ENCODE measurements around the gene IL5RA.

Gene IL5RA

DNA sequence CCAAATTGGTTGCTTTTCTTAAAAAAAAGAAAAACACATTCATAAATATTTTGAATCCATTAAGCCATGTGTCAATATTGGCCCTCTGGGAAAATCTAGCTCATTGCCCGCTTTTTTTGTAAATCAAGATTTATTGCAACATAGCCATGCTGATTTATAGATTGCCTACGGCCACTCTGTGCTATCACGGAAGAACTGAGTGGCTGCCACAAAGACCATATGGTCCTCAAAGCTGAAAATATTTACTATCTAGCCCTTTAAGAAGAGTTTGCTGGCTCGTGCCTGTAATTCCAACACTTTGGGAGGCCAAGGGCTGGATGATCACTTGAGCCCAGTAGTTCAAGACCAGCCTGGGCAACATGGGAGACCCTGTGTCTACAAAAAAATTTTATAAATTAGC lies 45.9 kb downstream of the IL5RA start:
- DNase-seq: no peak

DNA sequence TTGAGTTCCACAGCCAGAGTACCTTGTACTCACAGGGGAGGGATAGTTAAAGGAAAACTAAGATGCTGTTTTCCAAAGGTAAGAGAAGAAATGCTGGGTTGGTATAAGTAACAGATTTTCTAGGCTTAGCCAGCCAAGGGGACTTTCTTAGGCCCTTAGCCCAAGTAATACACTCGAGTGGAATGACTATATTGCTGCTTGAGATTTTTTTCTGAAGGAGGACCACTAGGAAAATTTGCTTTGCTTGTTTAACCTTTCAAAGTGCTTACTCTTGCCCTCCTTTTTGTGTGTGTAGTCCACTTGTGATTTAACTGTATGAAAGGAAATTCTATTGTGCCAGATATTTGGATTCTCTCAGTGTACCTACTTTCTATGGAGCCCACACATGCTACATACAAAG lies 50.5 kb downstream of the IL5RA start:
- DNase-seq: no peak

DNA sequence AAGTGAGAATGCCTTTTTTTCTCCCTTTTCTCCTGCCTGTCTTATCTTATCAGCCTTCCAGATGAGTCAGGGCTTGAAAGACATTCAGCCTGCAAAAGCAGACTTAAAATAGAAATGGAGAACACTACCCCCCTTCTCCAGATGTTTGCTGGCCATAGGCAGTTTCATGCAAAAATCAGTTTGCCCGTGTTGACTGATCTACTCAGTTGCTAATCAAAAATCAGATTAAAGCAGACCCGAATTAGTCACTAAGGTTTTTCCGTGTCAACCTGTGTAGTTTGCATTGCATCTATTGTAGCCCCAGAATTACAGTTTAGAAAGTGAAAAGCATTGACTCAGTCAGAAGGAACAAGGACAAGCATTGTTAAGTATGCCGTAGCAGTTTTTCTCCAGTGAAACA lies 56.2 kb downstream of the IL5RA start:
- no peak for DNase-seq

DNA sequence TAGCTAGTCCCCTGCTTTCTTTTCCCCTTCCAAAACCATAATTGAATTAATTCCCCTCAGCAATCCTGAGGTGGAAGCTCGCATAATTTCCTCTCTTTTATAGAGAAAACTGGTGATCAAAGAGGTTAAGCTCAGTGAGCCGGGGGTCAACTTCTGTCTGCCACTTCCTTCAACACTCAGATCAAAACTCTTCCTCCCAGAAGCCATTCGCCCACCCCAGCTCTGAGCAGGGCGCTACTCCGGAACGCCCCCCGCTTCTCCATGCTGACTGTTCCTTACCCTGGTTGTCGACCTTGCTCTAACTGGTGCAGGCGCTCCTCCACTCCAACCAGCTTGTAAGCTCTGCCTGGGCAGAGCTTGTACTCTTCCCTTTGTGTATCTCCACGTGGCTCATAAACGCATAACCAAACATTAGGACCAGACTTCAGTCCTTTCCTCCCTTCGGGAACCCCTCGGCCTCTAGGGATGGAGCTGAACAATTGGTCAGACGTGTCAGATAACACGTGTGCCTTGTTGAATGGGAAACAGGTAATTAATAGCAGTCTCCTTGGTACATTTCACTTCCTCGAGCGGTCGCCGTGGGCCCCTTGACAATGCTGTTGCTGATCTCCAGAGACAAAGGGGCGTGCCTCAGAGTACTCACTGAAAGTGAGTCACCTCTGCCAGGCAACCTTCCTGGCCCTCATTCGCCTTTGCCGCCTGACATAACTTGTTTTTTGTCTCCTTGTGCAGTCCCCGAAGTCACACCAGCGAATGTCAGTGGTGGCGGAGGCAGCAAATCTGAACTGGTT lies 71.8 kb downstream of the IL5RA start:
- no peak for DNase-seq

DNA sequence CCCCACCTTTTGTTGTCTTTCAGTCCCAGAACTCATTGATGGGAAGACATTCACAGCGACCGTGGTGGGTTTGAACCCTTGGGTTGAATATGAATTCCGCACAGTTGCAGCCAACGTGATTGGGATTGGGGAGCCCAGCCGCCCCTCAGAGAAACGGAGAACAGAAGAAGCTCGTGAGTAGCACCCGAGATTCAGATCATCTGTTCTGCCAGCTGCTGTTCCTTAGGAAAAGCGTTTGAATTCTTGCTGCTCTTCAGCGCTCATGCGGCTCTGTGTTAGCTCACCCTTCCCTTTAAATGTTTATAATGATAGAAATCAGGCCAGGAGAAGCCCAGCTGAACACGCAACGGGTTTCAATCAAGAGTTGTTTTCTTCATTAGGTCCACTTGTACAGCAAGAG lies 73.0 kb downstream of the IL5RA start:
- DNase-seq: no peak

DNA sequence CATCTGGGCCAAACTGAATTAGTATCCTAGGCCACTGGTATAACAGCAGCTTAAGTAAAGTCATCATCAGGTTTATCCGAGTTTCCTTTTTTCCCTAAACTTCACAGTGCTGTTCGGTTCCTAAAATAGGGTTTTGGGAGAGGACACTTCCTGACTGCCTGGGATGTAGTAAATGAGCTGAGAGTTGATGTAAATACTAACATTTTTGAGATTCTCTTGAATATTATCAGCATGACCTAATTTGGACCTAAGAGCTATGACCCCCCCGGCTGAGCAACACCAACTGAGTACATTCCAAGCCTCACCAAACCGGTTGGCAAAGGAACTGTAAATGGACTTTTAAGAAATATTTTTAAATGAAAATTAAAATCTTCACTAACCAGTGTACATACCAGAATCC lies 78.8 kb downstream of the IL5RA start:
- DNase-seq: no peak

DNA sequence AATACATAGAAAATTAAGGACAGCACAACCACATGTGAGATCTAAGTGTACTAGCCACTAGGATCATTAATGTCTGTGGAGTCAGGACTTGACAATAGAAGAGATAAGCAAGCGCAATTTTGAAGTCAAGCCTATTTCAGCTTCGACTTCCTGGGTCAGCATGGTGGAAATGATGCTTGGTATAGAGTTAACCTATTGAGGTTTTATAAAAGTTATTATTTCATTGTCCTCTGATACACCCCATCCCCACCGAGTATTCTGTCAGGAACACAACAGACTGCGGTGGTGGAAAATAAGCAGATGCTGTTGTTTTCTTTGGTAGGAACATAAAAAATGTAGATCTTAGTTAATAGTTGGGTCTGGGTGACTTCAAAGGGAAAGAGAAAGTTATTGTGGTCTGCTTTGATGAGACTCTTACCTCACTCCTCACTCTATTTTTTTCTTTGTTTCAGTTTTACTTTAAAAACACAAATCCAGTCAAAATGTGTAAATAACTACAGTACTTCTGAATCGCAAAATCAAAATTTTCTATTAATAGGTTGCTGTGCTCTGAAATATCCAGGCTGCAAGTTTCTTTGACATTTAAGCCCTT lies 82.1 kb downstream of the IL5RA start:
- DNase-seq: no peak

DNA sequence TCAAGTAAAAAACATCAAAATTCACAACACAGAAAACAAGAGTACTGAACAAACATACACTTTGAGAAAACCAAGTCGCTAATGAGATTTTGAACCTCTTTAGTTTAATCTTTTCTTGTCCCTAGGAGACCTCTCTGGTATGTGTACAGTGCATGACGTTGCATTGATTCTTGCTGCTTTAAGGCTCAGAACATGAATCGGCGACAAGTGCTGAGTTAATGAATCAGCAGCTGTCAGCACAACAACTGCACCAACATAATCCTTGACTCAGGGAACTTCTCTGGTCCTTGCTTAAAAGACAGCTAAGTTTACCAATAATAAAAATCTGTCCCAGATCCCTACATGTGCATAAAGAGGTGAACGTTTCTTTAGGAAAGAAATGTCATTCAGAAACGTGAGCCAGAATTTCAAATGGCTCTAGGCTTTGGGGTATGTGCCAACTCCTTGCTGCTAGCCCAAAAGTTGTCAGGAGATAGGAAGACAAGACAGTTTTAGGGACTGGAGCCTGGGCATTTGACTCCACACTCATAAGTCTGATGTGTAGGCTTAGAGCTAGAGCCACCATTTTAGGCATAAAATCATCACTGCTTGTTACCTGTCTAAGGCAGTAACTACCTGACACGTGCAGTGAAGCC lies 86.9 kb downstream of the IL5RA start:
- DNase-seq: no peak

DNA sequence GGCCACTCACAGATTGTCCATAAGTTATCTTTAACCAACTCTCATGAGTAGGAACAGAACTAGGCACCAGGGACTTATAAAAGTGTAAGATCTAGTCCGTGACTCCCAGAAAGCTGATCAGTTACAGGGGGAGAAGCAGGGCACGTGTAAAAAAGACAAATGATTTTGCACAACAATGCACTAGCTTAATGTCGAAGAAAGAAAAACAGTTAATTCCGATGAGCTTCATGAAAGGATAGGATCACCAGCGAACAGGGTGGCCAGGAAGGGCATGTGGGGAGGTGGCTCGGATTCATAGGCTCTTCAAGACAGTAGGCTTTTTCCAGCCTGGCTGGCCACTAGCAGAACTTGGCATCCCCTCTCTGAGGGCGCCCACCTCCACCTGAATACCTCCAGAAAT lies 90.0 kb downstream of the IL5RA start:
- DNase-seq: no peak
